Measurements from ENCODE around the gene HERPUD1.
"Not testable (repeated sequence)": the region's sequence is repeated elsewhere in the genome, so short reads cannot be mapped to it uniquely, and the experiment has no call there.

DNA sequence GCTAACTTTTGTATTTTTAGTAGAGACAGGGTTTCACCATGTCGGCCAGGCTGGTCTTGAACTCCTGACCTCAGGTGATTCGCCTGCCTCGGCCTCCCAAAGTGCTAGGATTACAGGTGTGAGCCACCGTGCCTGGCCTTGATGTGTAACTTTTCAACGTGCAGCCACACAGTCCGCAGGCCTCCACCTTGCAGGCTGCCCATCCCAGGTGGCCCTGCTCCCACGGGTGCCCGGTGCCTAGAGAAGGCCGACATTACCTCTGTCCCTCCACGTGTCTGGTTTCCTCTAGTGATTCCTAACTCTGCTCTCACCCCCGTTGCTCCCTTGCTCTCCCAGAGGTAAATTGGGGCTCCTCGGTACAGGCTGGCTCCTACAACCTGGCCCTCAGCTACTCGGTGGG, 47.0 kb upstream of the HERPUD1 start:
- TF ChIP-seq, protein P1, sequence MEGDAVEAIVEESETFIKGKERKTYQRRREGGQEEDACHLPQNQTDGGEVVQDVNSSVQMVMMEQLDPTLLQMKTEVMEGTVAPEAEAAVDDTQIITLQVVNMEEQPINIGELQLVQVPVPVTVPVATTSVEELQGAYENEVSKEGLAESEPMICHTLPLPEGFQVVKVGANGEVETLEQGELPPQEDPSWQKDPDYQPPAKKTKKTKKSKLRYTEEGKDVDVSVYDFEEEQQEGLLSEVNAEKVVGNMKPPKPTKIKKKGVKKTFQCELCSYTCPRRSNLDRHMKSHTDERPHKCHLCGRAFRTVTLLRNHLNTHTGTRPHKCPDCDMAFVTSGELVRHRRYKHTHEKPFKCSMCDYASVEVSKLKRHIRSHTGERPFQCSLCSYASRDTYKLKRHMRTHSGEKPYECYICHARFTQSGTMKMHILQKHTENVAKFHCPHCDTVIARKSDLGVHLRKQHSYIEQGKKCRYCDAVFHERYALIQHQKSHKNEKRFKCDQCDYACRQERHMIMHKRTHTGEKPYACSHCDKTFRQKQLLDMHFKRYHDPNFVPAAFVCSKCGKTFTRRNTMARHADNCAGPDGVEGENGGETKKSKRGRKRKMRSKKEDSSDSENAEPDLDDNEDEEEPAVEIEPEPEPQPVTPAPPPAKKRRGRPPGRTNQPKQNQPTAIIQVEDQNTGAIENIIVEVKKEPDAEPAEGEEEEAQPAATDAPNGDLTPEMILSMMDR (tag by site-specific recombination; IDR thresholded peaks at IDR 0.05), result not testable (repeated sequence)
- TF ChIP-seq ZBTB7A (tag by site-specific recombination; IDR thresholded peaks at IDR 0.05; ENCODE audit: low read depth); ZNF274 (IDR thresholded peaks at IDR 0.05; ENCODE audit: low read length); ZNF274 (tag by site-specific recombination; IDR thresholded peaks at IDR 0.05; ENCODE audit: borderline replicate concordance); ZNF23 (tag by site-specific recombination; IDR thresholded peaks at IDR 0.05; ENCODE audit: borderline replicate concordance); ZNF146 (tag by site-specific recombination; IDR thresholded peaks at IDR 0.05); KLF10 (tag by site-specific recombination; IDR thresholded peaks at IDR 0.05); ZNF121 (tag by site-specific recombination; IDR thresholded peaks at IDR 0.05): not testable (repeated sequence)
- TF ChIP-seq, protein P2, sequence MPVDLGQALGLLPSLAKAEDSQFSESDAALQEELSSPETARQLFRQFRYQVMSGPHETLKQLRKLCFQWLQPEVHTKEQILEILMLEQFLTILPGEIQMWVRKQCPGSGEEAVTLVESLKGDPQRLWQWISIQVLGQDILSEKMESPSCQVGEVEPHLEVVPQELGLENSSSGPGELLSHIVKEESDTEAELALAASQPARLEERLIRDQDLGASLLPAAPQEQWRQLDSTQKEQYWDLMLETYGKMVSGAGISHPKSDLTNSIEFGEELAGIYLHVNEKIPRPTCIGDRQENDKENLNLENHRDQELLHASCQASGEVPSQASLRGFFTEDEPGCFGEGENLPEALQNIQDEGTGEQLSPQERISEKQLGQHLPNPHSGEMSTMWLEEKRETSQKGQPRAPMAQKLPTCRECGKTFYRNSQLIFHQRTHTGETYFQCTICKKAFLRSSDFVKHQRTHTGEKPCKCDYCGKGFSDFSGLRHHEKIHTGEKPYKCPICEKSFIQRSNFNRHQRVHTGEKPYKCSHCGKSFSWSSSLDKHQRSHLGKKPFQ (tag by site-specific recombination; IDR thresholded peaks at IDR 0.05), result not testable (repeated sequence)
- TF ChIP-seq, protein P3, sequence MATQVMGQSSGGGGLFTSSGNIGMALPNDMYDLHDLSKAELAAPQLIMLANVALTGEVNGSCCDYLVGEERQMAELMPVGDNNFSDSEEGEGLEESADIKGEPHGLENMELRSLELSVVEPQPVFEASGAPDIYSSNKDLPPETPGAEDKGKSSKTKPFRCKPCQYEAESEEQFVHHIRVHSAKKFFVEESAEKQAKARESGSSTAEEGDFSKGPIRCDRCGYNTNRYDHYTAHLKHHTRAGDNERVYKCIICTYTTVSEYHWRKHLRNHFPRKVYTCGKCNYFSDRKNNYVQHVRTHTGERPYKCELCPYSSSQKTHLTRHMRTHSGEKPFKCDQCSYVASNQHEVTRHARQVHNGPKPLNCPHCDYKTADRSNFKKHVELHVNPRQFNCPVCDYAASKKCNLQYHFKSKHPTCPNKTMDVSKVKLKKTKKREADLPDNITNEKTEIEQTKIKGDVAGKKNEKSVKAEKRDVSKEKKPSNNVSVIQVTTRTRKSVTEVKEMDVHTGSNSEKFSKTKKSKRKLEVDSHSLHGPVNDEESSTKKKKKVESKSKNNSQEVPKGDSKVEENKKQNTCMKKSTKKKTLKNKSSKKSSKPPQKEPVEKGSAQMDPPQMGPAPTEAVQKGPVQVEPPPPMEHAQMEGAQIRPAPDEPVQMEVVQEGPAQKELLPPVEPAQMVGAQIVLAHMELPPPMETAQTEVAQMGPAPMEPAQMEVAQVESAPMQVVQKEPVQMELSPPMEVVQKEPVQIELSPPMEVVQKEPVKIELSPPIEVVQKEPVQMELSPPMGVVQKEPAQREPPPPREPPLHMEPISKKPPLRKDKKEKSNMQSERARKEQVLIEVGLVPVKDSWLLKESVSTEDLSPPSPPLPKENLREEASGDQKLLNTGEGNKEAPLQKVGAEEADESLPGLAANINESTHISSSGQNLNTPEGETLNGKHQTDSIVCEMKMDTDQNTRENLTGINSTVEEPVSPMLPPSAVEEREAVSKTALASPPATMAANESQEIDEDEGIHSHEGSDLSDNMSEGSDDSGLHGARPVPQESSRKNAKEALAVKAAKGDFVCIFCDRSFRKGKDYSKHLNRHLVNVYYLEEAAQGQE (tag by site-specific recombination; IDR thresholded peaks at IDR 0.05), result not testable (repeated sequence)
- TF ChIP-seq, protein P4, sequence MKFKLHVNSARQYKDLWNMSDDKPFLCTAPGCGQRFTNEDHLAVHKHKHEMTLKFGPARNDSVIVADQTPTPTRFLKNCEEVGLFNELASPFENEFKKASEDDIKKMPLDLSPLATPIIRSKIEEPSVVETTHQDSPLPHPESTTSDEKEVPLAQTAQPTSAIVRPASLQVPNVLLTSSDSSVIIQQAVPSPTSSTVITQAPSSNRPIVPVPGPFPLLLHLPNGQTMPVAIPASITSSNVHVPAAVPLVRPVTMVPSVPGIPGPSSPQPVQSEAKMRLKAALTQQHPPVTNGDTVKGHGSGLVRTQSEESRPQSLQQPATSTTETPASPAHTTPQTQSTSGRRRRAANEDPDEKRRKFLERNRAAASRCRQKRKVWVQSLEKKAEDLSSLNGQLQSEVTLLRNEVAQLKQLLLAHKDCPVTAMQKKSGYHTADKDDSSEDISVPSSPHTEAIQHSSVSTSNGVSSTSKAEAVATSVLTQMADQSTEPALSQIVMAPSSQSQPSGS (tag by site-specific recombination; IDR thresholded peaks at IDR 0.05; ENCODE audit: low read depth), result not testable (repeated sequence)
- TF ChIP-seq, protein P5, sequence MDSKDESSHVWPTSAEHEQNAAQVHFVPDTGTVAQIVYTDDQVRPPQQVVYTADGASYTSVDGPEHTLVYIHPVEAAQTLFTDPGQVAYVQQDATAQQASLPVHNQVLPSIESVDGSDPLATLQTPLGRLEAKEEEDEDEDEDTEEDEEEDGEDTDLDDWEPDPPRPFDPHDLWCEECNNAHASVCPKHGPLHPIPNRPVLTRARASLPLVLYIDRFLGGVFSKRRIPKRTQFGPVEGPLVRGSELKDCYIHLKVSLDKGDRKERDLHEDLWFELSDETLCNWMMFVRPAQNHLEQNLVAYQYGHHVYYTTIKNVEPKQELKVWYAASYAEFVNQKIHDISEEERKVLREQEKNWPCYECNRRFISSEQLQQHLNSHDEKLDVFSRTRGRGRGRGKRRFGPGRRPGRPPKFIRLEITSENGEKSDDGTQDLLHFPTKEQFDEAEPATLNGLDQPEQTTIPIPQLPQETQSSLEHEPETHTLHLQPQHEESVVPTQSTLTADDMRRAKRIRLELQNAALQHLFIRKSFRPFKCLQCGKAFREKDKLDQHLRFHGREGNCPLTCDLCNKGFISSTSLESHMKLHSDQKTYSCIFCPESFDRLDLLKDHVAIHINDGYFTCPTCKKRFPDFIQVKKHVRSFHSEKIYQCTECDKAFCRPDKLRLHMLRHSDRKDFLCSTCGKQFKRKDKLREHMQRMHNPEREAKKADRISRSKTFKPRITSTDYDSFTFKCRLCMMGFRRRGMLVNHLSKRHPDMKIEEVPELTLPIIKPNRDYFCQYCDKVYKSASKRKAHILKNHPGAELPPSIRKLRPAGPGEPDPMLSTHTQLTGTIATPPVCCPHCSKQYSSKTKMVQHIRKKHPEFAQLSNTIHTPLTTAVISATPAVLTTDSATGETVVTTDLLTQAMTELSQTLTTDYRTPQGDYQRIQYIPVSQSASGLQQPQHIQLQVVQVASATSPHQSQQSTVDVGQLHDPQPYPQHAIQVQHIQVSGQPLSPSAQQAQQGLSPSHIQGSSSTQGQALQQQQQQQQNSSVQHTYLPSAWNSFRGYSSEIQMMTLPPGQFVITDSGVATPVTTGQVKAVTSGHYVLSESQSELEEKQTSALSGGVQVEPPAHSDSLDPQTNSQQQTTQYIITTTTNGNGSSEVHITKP (tag by site-specific recombination; IDR thresholded peaks at IDR 0.05), result not testable (repeated sequence)

Data from HEK293 (cell line).